SJCRH30 (cell line): ENCODE measurements around the gene NDUFS6. TPM values are rescaled to one million over a fixed set of nuclear protein-coding genes. Genes with fewer than 3 reads are reported as not detected.
"Not testable (repeated sequence)": the region's sequence is repeated elsewhere in the genome, so short reads cannot be mapped to it uniquely, and the experiment has no call there.

Experiments
- DNase-seq, 2 experiments: peaks; one replicate each; pipeline ENCODE4 v3.0.0-alpha.2; 2015 to 2020
- H3K27ac ChIP-seq: fragments of 250-450 bp; sonication (Bioruptor Pico); 2 replicates; pipeline ENCODE4 v1.5.1; 2020; ENCODE audit warnings: mild to moderate bottlenecking, moderate library complexity
- H3K27me3 ChIP-seq: fragments of 250-450 bp; sonication (Bioruptor Pico); 2 replicates; pipeline ENCODE4 v1.5.1; 2020; ENCODE audit warnings: mild to moderate bottlenecking, moderate library complexity
- H3K36me3 ChIP-seq: fragments of 250-450 bp; sonication (Bioruptor Pico); 2 replicates; pipeline ENCODE4 v1.5.1; 2020; ENCODE audit warnings: mild to moderate bottlenecking, moderate library complexity
- H3K4me1 ChIP-seq: fragments of 250-450 bp; sonication (Bioruptor Pico); 2 replicates; pipeline ENCODE4 v1.5.1; 2020; ENCODE audit warnings: mild to moderate bottlenecking, moderate library complexity
- H3K4me3 ChIP-seq: fragments of 250-450 bp; sonication (Bioruptor Pico); 2 replicates; pipeline ENCODE4 v1.5.1; 2020; ENCODE audit warnings: mild to moderate bottlenecking, moderate library complexity
- H3K9me3 ChIP-seq: fragments of 250-450 bp; sonication (Bioruptor Pico); replicated peaks from 2 replicates; pipeline ENCODE4 v1.5.1; 2020; ENCODE audit warnings: mild to moderate bottlenecking, moderate library complexity
- total RNA-seq: library from RNA; depleted of rRNA; stranded (reverse); fragments of >200 nt; shearing (Covaris generic); gene quantifications from 2 replicates; pipeline ENCODE4 v1.2.3, GENCODE V29; 2014

NDUFS6 gene
- total RNA-seq, 1 experiment from 2014 or later: 50.9 TPM

DNA sequence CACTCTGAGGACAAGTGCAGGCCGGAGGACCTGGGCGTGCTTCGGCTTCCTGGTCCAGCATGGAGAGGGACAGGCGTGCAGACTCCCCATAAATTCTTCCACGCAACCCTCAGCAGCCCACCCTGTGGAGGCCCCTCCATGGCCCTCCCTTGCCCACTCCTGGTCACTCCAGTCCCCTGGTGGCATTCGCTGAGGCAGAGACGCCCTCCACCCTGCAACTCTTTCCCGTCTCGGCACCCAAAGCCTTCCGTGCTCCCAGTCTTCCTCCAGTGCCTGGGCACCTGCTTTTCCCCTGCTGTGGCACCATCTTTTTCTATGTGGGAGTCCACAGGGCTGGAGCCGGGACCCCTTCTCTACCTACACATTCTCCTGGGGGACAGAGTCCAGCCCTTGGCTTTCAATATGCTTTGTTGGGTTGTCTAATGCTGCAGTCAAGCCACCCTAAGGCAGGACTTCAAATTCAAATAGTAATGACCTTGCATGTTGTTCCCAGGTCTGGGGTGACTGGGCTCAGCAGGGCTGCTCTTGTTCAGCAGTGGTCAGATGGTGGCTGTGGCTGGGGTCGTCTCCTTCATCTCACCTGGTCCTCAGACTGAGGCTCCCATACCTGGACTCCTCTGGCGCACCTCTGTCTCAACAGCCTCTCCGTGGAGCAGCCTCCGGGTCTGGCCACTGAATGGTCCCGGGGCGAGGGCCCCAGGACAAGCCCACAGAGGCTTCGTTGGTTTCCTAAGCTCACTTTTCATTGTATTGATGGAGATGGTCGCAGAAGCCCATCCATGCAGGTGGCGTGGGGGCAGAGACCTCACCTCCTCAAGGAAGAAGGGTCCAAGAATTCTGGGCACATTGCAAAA, 16.8 kb upstream of the NDUFS6 start:
- H3K27ac ChIP-seq: no peak overlapping the region
- no peaks in the 10 kb centered on the region; the same call in 1 of the 2 replicates for H3K4me1 ChIP-seq
- DNase-seq: no peak
- no peak overlapping the region for H3K4me3 ChIP-seq
- no peaks in the 10 kb centered on the region for H3K9me3 ChIP-seq
- no peaks in the 10 kb centered on the region for H3K27me3 ChIP-seq
- H3K36me3 ChIP-seq: no peaks in the 10 kb centered on the region

DNA sequence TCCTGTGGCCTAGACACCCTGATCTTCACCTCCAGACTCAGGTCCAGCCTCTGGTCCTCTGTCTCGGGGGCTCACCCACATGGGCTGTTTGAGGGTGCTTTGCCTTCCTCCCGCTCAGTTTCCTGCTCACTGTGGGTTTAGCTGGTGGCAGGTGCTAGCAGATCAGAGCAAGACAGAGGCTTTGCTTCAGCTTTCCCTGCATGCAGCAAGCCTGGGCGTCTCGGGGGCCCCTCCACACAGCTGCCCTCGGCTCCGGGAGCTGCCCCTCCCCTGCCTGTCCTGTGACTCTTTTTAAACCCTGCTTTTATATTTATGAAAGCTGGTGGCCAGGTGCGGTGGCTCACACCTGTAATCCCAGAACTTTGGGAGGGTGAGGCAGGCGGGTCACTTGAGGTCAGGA, 16.1 kb upstream of the NDUFS6 start:
- DNase-seq: no peak
- no peak overlapping the region for H3K4me3 ChIP-seq
- no peaks in the 10 kb centered on the region for H3K36me3 ChIP-seq
- H3K27me3 ChIP-seq: no peaks in the 10 kb centered on the region
- H3K27ac ChIP-seq: no peak overlapping the region
- no peaks in the 10 kb centered on the region for H3K9me3 ChIP-seq
- H3K4me1 ChIP-seq: peaks cover 3% of the 10 kb centered on the region

DNA sequence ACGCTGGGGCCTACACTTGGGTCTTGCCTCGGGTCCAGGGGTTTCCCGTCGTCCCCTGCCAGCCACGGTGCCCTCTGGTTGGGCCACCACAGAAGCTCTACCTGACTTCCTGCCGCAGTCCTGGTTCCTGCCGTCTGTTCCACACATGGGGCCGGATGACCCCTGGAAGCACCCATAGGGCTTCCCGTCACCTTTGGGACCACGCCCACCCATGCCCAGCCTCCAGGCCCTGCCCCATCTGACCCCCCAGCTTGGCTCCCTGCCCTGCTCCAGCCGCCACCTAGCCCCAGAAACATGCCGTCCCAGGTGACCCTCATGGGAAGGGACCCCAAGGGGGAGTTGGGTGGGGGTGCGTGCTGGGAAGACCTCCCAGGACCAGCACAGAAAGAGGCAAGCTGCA, 15.2 kb upstream of the NDUFS6 start:
- DNase-seq: no peak
- Histone ChIP-seq H3K4me1 (peaks cover 3% of the 10 kb centered on the region), H3K4me3 (no peak overlapping the region), H3K27ac (no peak overlapping the region), H3K9me3 (no peaks in the 10 kb centered on the region), H3K36me3 (no peaks in the 10 kb centered on the region), H3K27me3 (no peaks in the 10 kb centered on the region)

DNA sequence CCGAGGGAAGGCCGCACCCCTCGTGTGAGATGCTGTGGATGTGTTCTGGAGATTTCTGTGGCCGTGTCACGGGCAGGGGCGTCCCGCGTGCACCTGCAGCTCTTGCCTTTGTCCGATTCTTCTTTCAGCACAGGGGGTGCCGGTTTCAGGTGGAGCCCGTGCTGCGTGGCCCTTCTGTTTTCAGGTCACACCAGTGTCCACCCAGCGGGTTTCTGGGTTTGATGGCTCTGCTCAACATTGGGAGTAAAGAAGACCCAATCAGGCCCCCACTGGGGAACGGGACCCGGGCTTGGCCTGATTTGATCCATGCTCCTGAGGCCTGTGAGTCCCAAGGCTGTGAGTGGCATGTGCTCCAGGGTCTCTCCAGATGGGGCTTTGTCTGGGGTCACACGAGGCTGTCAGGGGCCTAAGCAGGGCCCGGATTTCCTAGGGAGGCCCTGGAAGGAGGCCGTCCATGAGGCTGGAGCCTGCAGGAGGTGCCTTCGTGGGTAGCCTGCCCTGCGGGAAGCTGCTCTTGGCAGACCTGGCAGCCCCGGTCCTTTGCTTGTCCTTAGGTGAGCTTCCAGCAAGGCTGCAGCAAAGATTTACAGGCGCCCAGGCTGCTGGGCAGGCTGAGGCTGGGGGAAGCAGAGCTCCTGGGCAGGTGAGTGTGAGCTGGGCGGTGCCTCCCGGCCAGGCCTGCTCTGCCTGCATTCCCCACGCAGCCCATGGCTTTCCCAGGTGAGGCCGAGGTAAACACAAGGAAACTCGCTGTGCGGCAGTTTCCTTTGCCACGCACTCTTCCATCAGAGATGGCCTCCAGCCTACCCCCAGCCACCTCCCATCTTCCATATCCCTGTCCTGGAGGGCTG, 14.4 kb upstream of the NDUFS6 start:
- H3K4me3 ChIP-seq: no peak overlapping the region
- H3K36me3 ChIP-seq: no peaks in the 10 kb centered on the region
- no peaks in the 10 kb centered on the region for H3K27me3 ChIP-seq
- H3K9me3 ChIP-seq: no peaks in the 10 kb centered on the region
- H3K4me1 ChIP-seq: peaks cover 3% of the 10 kb centered on the region
- H3K27ac ChIP-seq: no peak overlapping the region
- no peak for DNase-seq

DNA sequence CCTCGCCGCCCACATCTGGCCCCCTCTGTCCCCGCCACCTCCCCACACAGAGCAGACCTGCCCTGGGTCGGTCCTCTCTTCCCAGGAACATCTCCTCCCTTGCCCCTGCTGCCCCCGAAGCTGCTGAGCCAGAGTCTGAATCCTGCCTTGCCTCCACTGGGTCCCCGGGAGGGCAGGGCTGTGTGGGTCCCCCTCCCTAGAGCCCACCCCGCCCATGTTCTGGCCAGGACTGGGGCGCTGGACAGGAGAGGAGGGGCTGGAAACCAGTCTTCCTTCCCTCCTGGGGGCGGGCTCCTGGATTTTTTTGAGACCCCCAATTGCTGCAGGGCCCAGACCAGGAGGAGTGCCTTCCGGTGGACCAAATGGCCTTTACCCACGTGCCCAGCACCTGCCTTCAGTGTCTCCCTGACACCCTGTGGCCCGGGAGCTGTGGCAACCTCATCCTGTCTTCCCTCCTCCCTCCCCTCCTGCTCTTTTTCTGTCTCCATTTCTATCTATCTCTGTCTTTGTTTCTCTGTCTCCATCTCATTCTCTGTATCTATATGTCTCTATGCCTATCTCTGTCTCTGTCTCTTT, 13.6 kb upstream of the NDUFS6 start:
- no peak overlapping the region for H3K27ac ChIP-seq
- no peak overlapping the region for H3K4me3 ChIP-seq
- no peak for DNase-seq
- no peaks in the 10 kb centered on the region for H3K36me3 ChIP-seq
- peaks cover 4% of the 10 kb centered on the region for H3K4me1 ChIP-seq
- no peaks in the 10 kb centered on the region for H3K9me3 ChIP-seq
- no peaks in the 10 kb centered on the region for H3K27me3 ChIP-seq

DNA sequence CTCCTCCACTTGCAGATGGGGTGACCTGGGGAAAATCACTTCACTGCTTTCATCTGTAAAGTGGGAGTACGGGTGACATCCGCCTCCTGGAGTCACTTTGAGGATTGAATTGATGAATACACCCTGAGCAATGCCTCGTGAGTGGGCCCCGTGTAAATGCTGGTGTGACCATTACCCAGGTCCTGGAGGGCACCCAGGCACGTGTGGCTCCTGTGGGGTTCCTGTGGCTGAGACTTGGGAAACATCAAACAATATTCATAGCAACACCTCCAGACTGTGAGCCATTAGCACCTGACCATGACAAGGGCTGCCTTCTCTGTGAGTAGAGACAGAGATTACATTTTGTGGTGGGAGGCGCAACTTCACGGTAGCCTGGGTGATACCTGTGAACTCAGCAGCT, 13.0 kb upstream of the NDUFS6 start:
- Histone ChIP-seq H3K36me3 (no peaks in the 10 kb centered on the region), H3K27me3 (no peaks in the 10 kb centered on the region), H3K4me3 (no peak overlapping the region), H3K27ac (no peak overlapping the region), H3K9me3 (no peaks in the 10 kb centered on the region), H3K4me1 (peaks cover 5% of the 10 kb centered on the region)
- no peak for DNase-seq

DNA sequence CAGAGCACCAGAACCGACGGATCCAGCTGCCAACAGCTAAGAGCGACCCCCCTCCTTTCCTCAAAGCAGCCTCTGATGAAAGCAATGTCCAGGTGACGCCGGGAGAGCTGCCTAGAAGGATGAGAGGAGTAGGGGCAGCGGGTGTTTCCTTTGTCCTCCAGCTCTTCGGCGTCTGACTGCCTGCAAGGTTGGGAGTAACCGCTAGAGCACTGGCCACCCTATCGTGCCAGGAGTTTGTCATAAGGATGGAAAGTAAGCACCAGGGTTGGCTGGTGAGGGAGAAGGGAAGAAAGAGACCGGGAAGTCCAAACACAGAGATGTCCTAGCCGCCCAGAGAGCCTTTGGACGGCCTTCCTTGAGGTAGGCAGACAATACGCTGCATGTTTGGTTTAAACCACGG, 12.4 kb upstream of the NDUFS6 start:
- DNase-seq: no peak
- no peaks in the 10 kb centered on the region for H3K9me3 ChIP-seq
- no peak overlapping the region for H3K27ac ChIP-seq
- H3K36me3 ChIP-seq: no peaks in the 10 kb centered on the region
- H3K4me1 ChIP-seq: peaks cover 5% of the 10 kb centered on the region
- no peaks in the 10 kb centered on the region for H3K27me3 ChIP-seq
- H3K4me3 ChIP-seq: no peak overlapping the region

DNA sequence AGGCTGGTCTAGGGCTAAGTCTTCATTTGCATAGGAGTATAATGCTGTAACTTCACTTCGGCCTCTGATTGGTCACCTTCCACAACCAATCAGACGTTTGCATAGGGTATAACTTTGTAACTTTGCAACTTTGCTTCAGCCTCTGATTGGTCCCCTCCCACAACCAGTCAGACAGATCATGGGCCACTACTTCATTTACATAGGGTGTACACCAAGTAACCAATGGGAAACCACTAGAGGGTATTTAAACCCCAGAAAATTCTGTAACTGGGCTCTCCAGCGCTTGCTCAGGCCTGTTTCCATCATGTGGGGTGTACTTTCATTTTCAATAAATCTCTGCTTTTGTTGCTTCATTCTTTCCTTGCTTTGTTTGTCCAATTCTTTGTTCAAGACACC, 11.8 kb upstream of the NDUFS6 start:
- H3K4me1 ChIP-seq, H3K27me3 ChIP-seq, H3K36me3 ChIP-seq, H3K9me3 ChIP-seq: not testable (repeated sequence)
- H3K4me3 ChIP-seq: peak overlapping the region; percentile 45
- peak overlapping the region; percentile 36 for H3K27ac ChIP-seq
- peak; percentile 69 to 74 for DNase-seq

DNA sequence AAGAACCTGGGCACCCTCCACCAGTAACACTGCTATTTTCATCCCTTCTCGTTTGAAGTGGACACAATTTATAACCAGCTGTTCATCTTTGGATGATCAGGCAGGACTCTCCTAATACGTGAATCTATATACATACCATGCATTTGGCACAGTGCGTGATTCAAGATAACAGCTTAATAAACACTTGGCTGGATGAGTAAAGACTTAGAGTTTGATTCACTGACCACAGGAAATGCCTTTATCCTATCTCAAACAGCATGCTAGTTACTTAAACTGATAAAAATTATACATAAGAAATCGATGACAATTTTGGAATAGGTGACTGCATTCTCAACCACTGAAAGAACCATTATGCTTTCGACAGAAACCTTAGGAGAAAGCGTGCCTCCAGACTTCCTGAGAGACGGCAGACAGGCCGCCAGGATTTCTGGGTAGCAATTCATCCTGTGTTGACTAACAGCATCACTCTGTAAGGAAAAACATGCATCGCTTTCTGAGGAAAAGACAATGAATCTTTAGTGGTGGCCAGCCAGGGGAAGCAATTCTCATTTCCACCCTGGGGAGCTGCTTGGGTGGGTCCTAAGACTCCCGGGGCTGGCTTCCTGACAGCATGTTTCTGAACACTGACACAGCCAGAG, 11.3 kb upstream of the NDUFS6 start:
- no peaks in the 10 kb centered on the region for H3K36me3 ChIP-seq
- peak in 1 of 2 experiments; percentile 27 for DNase-seq
- peak overlapping the region; percentile 45 for H3K4me3 ChIP-seq
- H3K27me3 ChIP-seq: no peaks in the 10 kb centered on the region
- H3K9me3 ChIP-seq: no peaks in the 10 kb centered on the region
- H3K27ac ChIP-seq: peak overlapping the region; percentile 36
- H3K4me1 ChIP-seq: peaks cover 13% of the 10 kb centered on the region

DNA sequence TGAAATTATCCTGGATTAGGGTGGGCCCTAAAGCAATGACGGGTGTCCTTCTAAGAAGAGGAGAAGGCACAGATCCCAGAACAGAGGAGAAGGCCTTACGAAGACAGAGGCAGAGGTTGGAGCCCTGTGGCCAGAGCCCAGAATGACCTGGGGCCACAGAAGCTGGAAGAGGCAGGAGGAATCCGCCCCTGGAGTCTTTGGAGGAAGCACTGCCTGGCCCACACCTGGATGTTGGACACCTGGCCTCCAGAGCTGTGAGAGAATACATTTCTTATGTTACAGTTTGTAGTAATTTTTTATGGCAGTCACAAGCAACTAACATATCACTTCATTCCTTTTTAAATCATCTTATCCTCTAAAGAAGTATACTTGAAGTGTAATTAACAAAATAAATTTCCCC, 10.0 kb upstream of the NDUFS6 start:
- Histone ChIP-seq H3K4me1 (peaks cover 14% of the 10 kb centered on the region), H3K27ac (no peak overlapping the region), H3K4me3 (no peak overlapping the region), H3K27me3 (no peaks in the 10 kb centered on the region), H3K9me3 (no peaks in the 10 kb centered on the region), H3K36me3 (no peaks in the 10 kb centered on the region)
- DNase-seq: no peak

DNA sequence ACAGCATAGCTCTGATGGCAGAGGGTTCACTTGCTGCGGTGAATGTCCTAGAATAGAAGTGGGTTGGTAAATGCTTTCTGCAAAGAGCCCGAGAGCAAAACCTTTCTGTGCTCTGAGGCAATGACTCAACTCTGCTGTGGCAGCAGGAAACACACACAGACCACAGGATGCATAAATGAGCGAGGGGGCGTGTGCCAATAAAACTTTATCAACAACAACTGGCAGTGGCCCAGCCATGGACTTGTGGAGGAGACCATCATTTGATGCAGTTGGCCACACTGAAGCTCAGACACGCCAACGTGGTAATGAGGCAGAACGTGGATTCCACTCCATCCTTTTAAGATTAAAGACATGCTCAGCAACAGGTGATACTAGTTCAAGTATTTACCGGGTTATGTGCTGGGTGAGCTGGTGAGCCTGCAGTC, 8.4 kb upstream of the NDUFS6 start:
- H3K4me1 ChIP-seq: peaks cover 14% of the 10 kb centered on the region
- peak overlapping the region; percentile 64 for H3K27ac ChIP-seq
- H3K4me3 ChIP-seq: peak overlapping the region; percentile 36

DNA sequence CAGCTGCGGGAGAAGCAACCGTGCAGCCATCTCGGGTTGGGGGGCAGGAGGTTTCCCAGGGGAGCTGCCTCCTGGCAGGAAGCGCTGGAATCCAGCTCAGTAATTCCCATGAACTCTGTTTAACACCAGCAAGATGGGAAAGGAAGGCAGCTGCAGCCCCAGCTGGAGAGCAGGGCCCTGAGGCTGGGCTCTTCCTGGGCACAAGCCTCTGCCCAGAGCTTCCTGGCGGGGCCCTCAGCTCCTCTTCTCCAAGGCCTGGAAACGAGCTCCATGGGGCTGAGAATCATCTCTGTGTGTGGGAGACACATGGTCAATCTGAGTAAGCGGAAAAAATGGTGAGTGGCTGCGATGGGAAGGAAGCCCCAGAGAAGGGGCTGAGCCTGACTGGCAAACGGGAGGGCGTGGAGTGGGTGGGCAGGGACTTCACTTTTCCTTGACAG, 7.9 kb upstream of the NDUFS6 start:
- Histone ChIP-seq H3K36me3 (peaks cover 2% of the 10 kb centered on the region; the same call in 1 of the 2 replicates), H3K4me1 (peaks cover 14% of the 10 kb centered on the region), H3K27me3 (no peaks in the 10 kb centered on the region), H3K9me3 (no peaks in the 10 kb centered on the region), H3K27ac (peak overlapping the region; percentile 64), H3K4me3 (peak overlapping the region; percentile 36)
- peak; percentile 73 to 78 for DNase-seq

More for the DNA sequence above, 8.4 kb upstream of the NDUFS6 start:
- peak; percentile 76 to 88 for DNase-seq
- Histone ChIP-seq H3K27me3 (no peaks in the 10 kb centered on the region), H3K36me3 (peaks cover 2% of the 10 kb centered on the region; the same call in 1 of the 2 replicates), H3K9me3 (no peaks in the 10 kb centered on the region)

DNA sequence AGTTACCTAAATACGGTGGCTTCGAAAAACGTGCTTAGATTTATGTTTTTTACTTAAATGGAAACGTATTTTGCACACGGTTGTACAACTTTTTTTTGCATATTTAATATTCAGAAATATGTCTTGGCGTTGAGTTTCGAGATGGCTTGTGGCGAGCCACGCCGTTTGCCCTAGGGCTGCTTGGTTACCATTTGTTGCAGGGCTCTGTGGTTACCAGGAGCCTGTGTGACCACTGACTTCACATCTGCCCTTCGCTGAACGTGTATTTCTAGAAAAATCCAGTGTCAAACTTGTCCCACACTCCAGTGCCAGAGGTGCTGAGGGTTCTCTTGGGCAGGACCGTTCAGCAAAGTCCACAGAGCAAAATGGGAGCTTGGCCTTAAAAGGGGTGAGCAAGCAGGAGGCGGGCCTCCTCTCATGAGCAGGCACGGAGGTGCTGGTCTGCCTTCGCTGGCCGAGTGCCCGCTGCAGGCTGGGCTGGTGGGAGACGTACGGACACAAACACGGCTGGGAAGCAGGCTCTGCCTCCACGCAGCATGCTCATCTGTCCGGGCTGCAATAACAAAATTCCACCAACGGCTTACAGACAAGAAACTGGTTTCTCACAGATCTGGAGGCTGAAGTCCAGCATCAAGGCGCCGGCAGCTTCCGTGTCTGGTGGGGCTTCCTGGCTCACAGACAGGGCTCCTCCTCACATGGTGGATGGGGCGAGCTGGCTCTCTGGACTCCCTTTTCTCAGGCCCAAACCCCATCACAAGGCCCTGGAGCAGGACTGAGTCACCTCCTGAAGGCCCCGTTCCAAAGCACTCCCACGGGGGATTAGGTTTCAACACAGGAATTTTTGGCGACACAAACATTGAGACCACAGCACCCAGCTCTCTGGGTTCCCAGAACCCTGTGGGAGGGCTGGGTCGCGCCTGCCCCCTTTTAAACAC, 7.0 kb upstream of the NDUFS6 start:
- DNase-seq: peak; percentile 64 to 71
- Histone ChIP-seq H3K36me3 (peaks cover 2% of the 10 kb centered on the region; the same call in 1 of the 2 replicates), H3K9me3 (no peaks in the 10 kb centered on the region), H3K4me3 (peak overlapping the region; percentile 36), H3K4me1 (peaks cover 14% of the 10 kb centered on the region), H3K27ac (peak overlapping the region; percentile 64), H3K27me3 (no peaks in the 10 kb centered on the region)
